HG02759 (cell line): Measurements from ENCODE around the gene RNF212B.
"Not testable (repeated sequence)": the region's sequence is repeated elsewhere in the genome, so short reads cannot be mapped to it uniquely, and the experiment has no call there.

Experiments used
- ATAC-seq: cut with Tn5 transposase; IDR thresholded peaks from one replicate; pipeline ENCODE4 v1.9.1; 2021; ENCODE audit warnings: mild to moderate bottlenecking, moderate library complexity; ENCODE audit not compliant: unreplicated experiment

The RNF212B gene

GRCh38 chr14:23242076-23242475, 4.3 kb downstream of the RNF212B start:
- ATAC-seq = no peak

GRCh38 chr14:23243066-23243465, 5.3 kb downstream of the RNF212B start:
- ATAC-seq = no peak

- no peak for ATAC-seq
Measured at GRCh38 chr14:23245282-23245681, 7.5 kb downstream of the RNF212B start.

- no peak for ATAC-seq
Measured at GRCh38 chr14:23248601-23249000, 10.9 kb downstream of the RNF212B start.

GRCh38 chr14:23249824-23250223, 12.1 kb downstream of the RNF212B start:
- ATAC-seq = no peak

- ATAC-seq = no peak
Measured at GRCh38 chr14:23252006-23252405, 14.3 kb downstream of the RNF212B start.

GRCh38 chr14:23252420-23253333, 14.9 kb downstream of the RNF212B start:
- no peak for ATAC-seq

- ATAC-seq = no peak
Measured at GRCh38 chr14:23258256-23258655, 20.5 kb downstream of the RNF212B start.

- no peak for ATAC-seq
Measured at GRCh38 chr14:23259426-23259825, 21.7 kb downstream of the RNF212B start.

- ATAC-seq = not testable (repeated sequence)
Measured at GRCh38 chr14:23260849-23261248, 23.1 kb downstream of the RNF212B start.

GRCh38 chr14:23269193-23269592, 31.5 kb downstream of the RNF212B start:
- ATAC-seq = no peak

GRCh38 chr14:23275412-23275811, 37.7 kb downstream of the RNF212B start:
- ATAC-seq = no peak

GRCh38 chr14:23277189-23277588, 39.5 kb downstream of the RNF212B start:
- no peak for ATAC-seq

- not testable (repeated sequence) for ATAC-seq
Measured at GRCh38 chr14:23277928-23278327, 40.2 kb downstream of the RNF212B start.

- no peak for ATAC-seq
Measured at GRCh38 chr14:23281247-23281646, 43.5 kb downstream of the RNF212B start.

- ATAC-seq = no peak
Measured at GRCh38 chr14:23284654-23285529, 47.2 kb downstream of the RNF212B start.

- peak; percentile 25 for ATAC-seq
Measured at GRCh38 chr14:23285530-23286019, 47.8 kb downstream of the RNF212B start.

GRCh38 chr14:23286020-23286901, 48.5 kb downstream of the RNF212B start, which contains the start of gene HOMEZ:
Gene HOMEZ (minus strand): TSS chr14:23286132. CDS start chr14:23285952, 180 bp downstream.
- ATAC-seq = peak; percentile 98

GRCh38 chr14:23286902-23287479, 49.3 kb downstream of the RNF212B start:
- no peak for ATAC-seq
